Right lobe of liver (tissue), 6 donors: ENCODE results near the gene TDRD10. TPM values are rescaled to one million over a fixed set of nuclear protein-coding genes. Genes with fewer than 3 reads are reported as not detected.

Source experiments
- ATAC-seq, 4 donors: fragments of 200-7000 bp; cut with Tn5 transposase; one replicate each; pipeline ENCODE4 v1.9.1; 2020; ENCODE audit warnings: mild to moderate bottlenecking in 4 of 4, moderate library complexity in 4 of 4
- DNase-seq, 3 donors: peaks; one replicate each; pipeline ENCODE4 v3.0.0-alpha.2; 2020
- H3K27ac ChIP-seq, 3 donors: fragments of 200-600 bp; one replicate each; pipeline ENCODE4 v1.8.0; 2022
- H3K27me3 ChIP-seq, 2 donors: fragments of 200-600 bp; one replicate each; pipeline ENCODE4 v1.8.0; 2022
- H3K36me3 ChIP-seq, 4 donors: fragments of 200-600 bp; sonication (generic) in 1 of 4; one replicate each; pipeline versions ENCODE4 v1.5.1 to v1.8.0; 2017 to 2022; ENCODE audit warnings: control low read depth in 1 of 4
- H3K4me1 ChIP-seq, 4 donors: fragments of 200-600 bp; sonication (generic) in 1 of 4; one replicate each; pipeline versions ENCODE4 v1.5.1 to v1.8.0; 2017 to 2022; ENCODE audit warnings: control low read depth in 1 of 4
- H3K4me3 ChIP-seq, 3 donors: fragments of 200-600 bp; one replicate each; pipeline ENCODE4 v1.8.0; 2022
- H3K9me3 ChIP-seq, 4 donors: fragments of 200-600 bp; sonication (generic) in 1 of 4; one replicate each; pipeline versions ENCODE4 v1.5.1 to v1.8.0; 2017 to 2022; ENCODE audit warnings: control low read depth in 1 of 4
- POLR2A ChIP-seq: fragments of 450-650 bp; IDR thresholded peaks from one replicate; pipeline ENCODE4 v1.6.1; 2017; ENCODE audit warnings: antibody characterized with exemption, mild to moderate bottlenecking
- WGBS: methylation state at CpG from one replicate; pipeline ENCODE4 v1.1.6; 2018; ENCODE audit warnings: low coverage, low lambda C conversion rate; ENCODE audit not compliant: insufficient coverage; ENCODE audit errors: missing lambda C conversion rate; 5-methylcytosine and 5-hydroxymethylcytosine counted together
- intact Hi-C, 2 donors: fragments of 100-400 bp; cut with DNase I; formaldehyde crosslinking; loops; one replicate each; pipeline versions ENCODE4 v1.11.2 to v1.14.1; 2022
- total RNA-seq, 6 experiments: library from RNA; depleted of rRNA in 2 of 6; stranded (reverse); fragments of >200 nt in 2 of 6; fragmentation: NEBNext Ultra II Directional in 3 of 6; extraction: Animal tissue kit (Norgen Biotek cat#: 25700) in 3 of 6; gene quantifications; one replicate each; pipeline versions ENCODE4 v1.1.0 to v1.2.4, GENCODE V29; 2016 to 2023
- TF ChIP-seq, protein P1 (sequence below), 4 donors: fragments of 200-600 bp in 3 of 4; fragments of 450-650 bp in 1 of 4; IDR thresholded peaks; one replicate each; pipeline versions ENCODE4 v1.5.1 to v1.8.0; 2016 to 2022; ENCODE audit warnings: antibody characterized with exemption in 4 of 4, mild to moderate bottlenecking in 2 of 4
- donor health status: DM: no; HTN: yes; CAD: no.
- donor health status: DM: no; HTN: no; CAD: no.
- donor health status: DM: no; HTN: no; CAD: no.
- donor health status: DM: no; HTN: yes; CAD: no.
- donor health status: DM: no; HTN: yes; CAD: no.

TDRD10 gene
- total RNA-seq, 6 experiments from 2014 or later = 0.92 to 2.2 (median 1.4) TPM

DNA sequence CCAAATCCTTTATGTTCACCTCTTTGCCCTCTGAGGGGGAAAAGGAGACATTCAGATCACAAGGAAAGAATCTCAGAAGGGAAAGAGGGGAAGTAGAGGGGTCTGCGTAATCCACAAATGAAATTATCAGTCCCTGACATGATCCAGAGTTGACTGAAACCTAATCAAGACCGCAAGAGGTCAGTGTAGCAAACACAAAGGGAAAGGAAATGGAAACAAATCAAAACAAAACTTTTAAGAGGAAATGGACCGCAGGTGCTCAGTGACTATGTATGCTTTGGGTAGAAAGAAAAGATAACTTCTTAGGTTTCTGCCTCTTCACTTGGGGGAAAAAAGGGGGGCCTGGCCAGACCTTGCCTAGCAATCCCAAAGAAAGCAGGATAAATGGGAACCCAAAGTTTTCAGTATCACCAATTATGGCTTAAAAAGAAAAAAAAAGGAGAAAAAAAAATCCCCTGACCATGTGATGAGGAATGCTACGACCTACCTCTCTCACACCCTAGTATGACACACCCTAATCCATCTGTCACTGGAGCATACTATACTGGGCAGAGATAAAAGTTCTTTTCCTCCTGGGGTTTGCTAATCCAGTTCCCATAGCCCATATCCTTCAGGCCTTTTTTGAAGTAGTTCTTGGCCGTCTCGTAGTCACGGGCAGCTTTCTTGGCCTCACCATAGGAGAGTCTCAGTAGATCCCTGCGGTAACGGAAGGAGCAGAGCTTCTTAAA is 82.4 kb downstream of the TDRD10 start:
- no peak overlapping the region for H3K4me3 ChIP-seq
- H3K36me3 ChIP-seq = peaks cover 48 to 98% (median 73%) of the 10 kb centered on the region in 4 donors
- intact Hi-C loops = no loop called here
- TF ChIP-seq, protein P1, sequence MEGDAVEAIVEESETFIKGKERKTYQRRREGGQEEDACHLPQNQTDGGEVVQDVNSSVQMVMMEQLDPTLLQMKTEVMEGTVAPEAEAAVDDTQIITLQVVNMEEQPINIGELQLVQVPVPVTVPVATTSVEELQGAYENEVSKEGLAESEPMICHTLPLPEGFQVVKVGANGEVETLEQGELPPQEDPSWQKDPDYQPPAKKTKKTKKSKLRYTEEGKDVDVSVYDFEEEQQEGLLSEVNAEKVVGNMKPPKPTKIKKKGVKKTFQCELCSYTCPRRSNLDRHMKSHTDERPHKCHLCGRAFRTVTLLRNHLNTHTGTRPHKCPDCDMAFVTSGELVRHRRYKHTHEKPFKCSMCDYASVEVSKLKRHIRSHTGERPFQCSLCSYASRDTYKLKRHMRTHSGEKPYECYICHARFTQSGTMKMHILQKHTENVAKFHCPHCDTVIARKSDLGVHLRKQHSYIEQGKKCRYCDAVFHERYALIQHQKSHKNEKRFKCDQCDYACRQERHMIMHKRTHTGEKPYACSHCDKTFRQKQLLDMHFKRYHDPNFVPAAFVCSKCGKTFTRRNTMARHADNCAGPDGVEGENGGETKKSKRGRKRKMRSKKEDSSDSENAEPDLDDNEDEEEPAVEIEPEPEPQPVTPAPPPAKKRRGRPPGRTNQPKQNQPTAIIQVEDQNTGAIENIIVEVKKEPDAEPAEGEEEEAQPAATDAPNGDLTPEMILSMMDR (IDR thresholded peaks at IDR 0.05) = no peak
- TF ChIP-seq POLR2A = no peak
- H3K9me3 ChIP-seq = no peaks in the 10 kb centered on the region
- ATAC-seq (no peak), DNase-seq (no peak)
- 71% methylated on average over 9 of the region's 9 CpGs for WGBS
- H3K27ac ChIP-seq = no peak overlapping the region
- H3K27me3 ChIP-seq = no peaks in the 10 kb centered on the region
- H3K4me1 ChIP-seq = no peaks in the 10 kb centered on the region

DNA sequence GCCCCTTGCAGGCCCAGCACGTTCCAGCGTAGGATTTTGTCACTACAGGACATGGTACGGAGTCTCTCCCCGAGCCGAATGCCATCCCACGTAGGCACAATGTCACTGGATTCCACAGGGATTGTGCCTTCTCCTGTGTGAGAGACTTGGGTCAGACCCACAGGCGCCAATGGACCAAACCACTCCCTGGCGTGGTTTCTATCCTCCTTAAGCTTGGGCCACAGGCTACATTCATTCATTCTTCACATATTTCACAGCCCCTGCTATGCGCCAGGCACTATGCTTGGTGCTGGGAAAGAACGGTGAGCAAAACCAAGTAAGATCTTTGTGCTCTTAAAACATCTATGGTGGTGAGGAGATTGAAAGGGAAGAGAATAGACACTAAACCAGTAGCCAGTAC is 84.2 kb downstream of the TDRD10 start:
- H3K4me1 ChIP-seq = no peaks in the 10 kb centered on the region
- 84% methylated on average over 3 of the region's 10 CpGs for WGBS

DNA sequence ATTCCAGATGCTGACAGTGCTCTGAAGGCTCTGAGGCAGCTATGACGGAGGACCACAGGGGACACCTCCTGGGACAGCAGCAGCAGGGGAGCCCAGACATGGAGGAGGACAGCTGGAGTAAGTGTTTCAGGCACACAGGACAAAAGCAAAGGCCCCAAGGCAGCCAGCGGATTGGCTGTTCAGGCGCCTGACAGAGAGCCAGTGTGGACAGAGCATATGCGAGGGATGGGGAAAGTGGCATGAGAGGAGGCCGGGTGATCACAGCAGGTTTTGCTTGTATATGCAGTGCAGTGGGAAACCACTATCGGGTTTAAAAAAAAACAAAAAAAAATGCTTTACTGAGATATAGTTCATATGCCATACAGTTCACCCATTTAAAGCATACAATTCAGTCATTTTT is 84.6 kb downstream of the TDRD10 start:
- intact Hi-C loops = no loop called here
- 88% methylated on average over 6 of the region's 6 CpGs for WGBS
- DNase-seq (no peak), ATAC-seq (no peak)
- no peak overlapping the region for H3K4me3 ChIP-seq
- no peaks in the 10 kb centered on the region for H3K9me3 ChIP-seq
- no peaks in the 10 kb centered on the region for H3K4me1 ChIP-seq
- no peak for TF ChIP-seq POLR2A
- TF ChIP-seq, protein P1 (IDR thresholded peaks at IDR 0.05) = no peak
- no peak overlapping the region for H3K27ac ChIP-seq
- no peaks in the 10 kb centered on the region for H3K27me3 ChIP-seq
- peaks cover 45 to 100% (median 75%) of the 10 kb centered on the region in 4 donors for H3K36me3 ChIP-seq

More for the DNA sequence above, 84.2 kb downstream of the TDRD10 start:
- H3K4me3 ChIP-seq = no peak overlapping the region
- peaks cover 45 to 98% (median 75%) of the 10 kb centered on the region in 4 donors for H3K36me3 ChIP-seq
- TF ChIP-seq POLR2A = no peak
- TF ChIP-seq, protein P1 (IDR thresholded peaks at IDR 0.05) = no peak
- no peaks in the 10 kb centered on the region for H3K9me3 ChIP-seq
- ATAC-seq (no peak), DNase-seq (no peak)
- intact Hi-C loops = no loop called here
- H3K27me3 ChIP-seq = no peaks in the 10 kb centered on the region
- H3K27ac ChIP-seq = no peak overlapping the region

DNA sequence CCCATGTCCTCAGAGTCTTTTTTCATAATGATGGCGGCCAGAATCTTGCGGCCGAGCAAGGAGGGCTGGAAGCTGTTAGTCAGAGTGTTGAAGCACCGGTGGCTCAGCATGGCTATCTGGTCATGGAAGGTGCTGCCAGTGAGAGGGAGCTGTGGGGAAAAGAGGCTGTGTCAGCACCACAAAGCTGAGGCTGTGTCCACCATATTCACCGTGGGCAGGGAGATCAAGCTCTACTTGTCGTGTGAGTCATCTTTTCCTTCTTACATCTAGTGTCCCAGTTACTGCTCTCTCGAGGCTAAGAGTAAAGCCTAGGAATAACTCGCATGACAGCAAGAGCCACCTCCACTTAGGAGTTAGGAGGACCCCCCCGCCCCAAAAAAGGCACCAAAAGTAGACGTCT is 87.8 kb downstream of the TDRD10 start:
- ATAC-seq (no peak), DNase-seq (no peak)
- H3K4me3 ChIP-seq = no peak overlapping the region
- no peaks in the 10 kb centered on the region for H3K27me3 ChIP-seq
- no peaks in the 10 kb centered on the region for H3K4me1 ChIP-seq
- H3K27ac ChIP-seq = no peak overlapping the region
- WGBS = 92% methylated on average over 2 of the region's 10 CpGs
- no peaks in the 10 kb centered on the region for H3K9me3 ChIP-seq
- TF ChIP-seq, protein P1 (IDR thresholded peaks at IDR 0.05) = no peak
- TF ChIP-seq POLR2A = no peak
- intact Hi-C loops = no loop called here
- peaks cover 46 to 100% (median 73%) of the 10 kb centered on the region in 4 donors for H3K36me3 ChIP-seq
